ENCODE results near the gene CEP97. TPM values are rescaled to one million over a fixed set of nuclear protein-coding genes. Genes with fewer than 3 reads are reported as not detected.
"Not testable (repeated sequence)": the region's sequence is repeated elsewhere in the genome, so short reads cannot be mapped to it uniquely, and the experiment has no call there.

CEP97 gene
- total RNA-seq, 1 donor from 2014 or later = 69.6 TPM

DNA sequence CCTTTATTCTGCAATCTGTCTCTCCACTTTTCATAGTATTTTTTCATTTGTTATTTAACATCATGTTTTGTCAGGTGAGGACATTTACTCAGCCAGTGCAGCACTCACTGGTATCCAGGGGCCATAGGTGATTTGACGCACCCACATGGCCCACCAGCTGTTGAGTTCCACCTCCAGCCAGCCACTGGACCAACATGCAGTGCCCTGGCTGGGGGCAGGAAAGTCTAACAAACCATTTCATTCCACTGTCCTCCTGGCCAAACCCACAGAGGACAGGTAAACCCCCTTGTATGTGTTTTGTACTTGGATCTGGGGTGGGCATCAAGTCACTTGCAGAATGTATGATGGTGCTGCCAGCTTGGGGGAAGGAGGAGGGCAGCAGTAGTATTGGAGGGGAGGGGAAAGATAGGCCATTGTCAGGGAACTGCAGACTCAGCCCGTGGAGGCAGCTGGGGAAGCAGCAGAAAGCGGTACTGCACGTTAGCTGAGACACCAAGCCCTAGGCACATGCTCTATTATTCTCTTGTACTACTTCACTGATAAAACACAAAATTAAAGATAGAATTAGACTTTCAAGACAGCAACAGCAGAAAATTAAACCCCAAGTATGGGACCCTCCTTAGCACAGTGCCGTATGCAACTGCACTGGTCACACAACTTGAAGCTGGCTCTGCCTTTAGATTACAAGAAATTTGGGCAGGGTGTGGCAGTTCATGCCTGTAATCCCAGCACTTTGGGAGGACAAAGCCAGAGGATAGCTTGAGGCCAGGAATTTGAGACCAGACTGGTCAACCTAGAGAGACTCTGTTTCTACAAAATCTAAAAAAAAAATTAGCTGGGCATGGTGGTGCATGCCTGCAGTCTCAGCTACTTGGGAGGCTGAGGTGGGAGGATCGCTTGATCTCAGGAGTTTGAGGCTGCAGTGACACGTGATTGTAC is 22.4 kb upstream of the CEP97 start:
- no peak for DNase-seq

GRCh38 chr3:101702726-101703125 is 21.7 kb upstream of the CEP97 start:
- no peak for DNase-seq

DNA sequence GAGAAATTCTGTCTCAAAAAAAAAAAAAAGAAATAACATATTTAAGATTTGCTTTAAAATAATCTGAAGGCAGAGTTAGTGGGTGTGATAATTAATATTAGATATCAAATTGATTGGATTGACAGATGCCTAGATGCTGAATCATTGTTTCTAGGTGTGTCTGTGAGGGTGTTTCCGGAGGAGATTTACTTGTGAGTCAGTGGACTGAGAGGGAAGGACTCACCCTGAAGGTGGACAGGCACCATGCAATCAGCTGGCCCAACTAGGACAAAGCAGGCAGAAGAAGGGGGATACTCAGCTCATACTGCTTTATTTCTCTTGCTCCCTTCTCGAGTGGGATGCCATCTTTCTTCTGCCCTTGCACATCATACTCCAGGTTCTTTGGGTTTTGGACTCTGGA is 21.2 kb upstream of the CEP97 start:
- DNase-seq = no peak

- DNase-seq = not testable (repeated sequence)
Measured at GRCh38 chr3:101704639-101705038, 19.8 kb upstream of the CEP97 start.

DNA sequence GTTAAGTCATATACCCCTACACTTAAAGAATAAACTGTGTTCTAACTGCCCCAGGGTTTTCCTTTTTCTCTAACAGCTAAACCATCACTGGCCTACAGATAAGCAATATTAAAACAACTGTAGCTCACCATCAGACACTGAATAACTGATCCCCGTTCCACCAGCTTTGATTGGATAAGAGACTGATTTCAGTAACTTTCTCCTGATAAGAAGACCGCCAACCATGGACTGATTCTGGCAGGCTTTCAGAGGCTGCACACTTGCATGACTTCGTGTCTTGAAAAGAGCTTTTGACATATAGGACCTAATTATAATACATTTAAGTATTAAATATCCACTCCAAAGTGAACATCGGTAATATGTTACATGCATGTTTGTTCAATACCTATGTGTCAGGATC is 15.3 kb upstream of the CEP97 start:
- no peak for DNase-seq

GRCh38 chr3:101718455-101718854 is 6.0 kb upstream of the CEP97 start:
- DNase-seq = no peak

- no peak for DNase-seq
Measured at GRCh38 chr3:101719604-101720185, 4.7 kb upstream of the CEP97 start.

DNA sequence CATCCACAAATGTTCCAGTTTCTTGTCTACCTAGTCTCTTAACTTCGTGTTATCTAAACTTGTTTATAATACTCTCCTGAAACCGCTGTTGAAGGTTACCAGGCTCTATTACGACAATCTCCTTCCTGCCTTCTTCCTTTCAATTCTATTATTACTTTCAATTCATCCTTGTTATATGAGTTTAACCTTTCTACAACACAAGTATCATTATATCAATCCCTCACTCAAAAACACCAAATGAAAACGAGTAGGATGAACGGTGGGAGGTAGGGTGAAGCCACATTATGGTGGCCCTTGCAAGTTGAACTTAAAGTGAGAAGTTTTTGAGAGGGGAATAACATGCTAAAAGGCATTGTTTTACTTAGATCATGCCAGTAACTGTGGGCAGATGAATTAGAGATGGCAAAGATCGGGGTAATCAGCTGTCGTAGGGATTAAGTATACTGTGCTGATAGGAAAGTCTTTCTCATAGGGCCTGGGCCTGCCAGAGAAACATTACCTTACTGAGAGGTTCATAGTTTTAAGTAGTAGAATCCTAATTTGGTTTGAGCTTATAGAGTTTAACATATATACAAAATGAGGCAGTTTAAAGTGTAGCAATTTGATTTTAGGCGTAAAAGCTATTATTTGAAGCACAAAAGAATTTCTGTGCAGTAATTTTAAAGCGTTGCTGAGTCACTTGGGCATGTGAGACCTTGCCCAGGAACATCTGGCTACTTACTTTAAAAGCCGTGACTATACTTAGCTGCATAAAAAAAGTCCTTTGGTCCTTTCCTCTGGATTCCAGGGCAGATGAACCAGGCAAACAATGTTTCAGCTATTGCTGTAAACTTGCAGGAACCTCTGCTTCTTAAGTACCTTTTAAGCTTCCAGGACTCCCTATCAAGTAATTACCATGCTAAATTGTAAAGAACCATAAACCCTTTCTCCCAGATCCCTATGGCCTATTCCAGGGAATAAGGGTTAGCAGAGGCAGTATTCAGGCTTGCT is 3.3 kb upstream of the CEP97 start:
- DNase-seq = no peak

- DNase-seq = no peak
Measured at GRCh38 chr3:101722394-101723173, 1.8 kb upstream of the CEP97 start.

GRCh38 chr3:101725194-101725889 is 928 bp downstream of the CEP97 start:
- DNase-seq = no peak

DNA sequence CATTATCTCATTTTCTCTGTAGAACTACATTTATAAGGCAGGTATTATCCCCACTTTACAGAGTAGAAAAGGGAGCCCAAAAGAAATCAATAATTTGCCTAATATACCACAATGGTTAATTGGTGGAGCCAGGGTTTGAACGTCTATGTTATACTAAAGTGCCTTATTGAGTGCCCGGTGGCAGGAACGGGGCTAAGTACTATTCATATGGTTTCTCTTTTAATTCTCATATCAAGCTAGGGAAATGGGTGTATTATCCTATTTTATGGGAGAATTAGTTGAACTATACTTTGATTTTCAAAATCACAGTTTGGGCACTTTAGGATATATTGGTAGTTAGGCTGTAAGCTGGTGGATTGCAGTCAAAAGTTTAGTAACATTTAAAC is 1.5 kb downstream of the CEP97 start:
- DNase-seq = no peak

DNA sequence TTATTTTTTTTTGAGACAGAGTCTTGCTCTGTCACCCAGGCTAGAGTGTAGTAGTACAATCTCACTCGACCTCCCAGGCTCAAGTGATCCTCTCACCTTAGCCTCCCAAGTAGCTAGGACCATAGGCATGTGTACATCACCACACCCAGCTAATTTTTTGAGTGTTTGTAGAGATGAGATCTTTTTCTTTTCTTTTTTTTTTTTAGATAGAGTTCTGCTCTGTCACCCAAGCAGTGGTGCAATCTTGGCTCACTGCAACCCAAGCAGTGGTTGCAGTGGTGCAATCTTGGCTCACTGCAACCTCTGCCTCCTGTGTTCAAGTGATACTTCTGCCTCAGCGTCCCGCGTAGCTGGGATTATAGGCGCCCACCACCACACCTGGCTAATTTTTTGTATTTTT is 5.2 kb downstream of the CEP97 start:
- no peak for DNase-seq

DNA sequence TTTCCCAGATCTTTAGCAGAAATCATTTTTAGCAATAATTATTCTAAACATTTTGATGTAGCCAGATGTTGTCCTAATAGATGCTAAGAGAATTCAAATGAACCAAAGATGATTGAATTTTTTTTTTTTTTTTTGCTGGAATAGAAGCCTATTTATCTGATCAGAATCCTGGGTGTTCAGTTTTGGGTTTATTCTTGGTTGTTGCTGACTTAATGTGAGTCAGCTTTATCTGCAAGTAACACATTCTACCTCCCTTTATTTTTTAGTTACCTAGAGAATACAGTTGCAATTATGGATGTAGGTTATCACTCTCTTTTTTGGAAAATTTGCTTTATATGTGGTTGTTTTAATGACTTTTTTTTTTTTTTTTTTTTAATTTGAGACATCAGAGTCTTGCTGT is 6.4 kb downstream of the CEP97 start:
- no peak for DNase-seq

DNA sequence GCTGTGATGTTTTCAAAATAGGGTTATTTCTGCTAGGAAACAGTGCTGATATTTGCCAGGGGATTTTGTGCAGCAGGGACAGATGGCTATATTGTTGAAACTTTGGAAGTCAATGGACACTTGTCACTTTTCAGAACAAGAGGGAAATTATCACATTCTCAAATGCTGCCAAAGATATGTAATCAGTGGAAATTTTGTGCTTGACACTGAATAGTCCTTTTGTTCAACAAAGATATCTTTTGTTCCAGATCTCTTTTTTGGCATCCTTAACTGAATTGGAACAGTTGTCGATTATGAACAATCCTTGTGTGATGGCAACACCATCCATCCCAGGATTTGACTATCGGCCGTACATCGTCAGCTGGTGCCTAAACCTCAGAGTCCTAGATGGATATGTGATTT is 7.8 kb downstream of the CEP97 start:
- no peak for DNase-seq

GRCh38 chr3:101735833-101736232 is 11.4 kb downstream of the CEP97 start:
- DNase-seq = no peak

DNA sequence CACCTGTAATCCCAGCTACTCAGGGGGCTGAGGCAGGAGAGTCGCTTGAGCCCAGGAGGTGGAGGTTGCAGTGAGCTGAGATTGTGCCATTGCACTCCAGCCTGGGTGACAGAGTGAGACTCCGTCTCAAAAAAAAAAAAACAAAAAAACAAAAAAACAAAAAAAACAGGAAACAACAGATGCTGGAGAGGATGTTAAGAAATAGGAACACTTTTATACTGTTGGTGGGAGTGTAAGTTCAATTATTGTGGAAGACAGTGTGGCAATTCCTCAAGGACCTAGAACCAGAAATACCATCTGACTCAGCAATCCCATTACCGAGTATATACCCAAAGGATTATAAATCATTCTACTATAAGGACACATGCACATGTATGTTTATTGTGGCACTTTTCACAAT is 17.5 kb downstream of the CEP97 start:
- not testable (repeated sequence) for DNase-seq

- no peak for DNase-seq
Measured at GRCh38 chr3:101744811-101745210, 20.4 kb downstream of the CEP97 start.

DNA sequence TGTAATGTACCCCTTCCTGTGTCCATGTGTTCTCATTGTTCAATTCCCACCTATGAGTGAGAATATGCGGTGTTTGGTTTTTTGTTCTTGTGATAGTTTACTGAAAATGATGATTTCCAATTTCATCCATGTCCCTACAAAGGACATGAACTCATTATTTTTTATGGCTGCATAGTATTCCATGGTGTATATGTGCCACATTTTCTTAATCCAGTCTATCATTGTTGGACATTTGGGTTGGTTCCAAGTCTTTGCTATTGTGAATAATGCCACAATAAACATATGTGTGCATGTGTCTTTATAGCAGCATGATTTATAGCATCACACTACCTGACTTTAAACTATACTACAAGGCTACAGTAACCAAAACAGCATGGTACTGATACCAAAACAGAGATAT is 21.5 kb downstream of the CEP97 start:
- not testable (repeated sequence) for DNase-seq

DNA sequence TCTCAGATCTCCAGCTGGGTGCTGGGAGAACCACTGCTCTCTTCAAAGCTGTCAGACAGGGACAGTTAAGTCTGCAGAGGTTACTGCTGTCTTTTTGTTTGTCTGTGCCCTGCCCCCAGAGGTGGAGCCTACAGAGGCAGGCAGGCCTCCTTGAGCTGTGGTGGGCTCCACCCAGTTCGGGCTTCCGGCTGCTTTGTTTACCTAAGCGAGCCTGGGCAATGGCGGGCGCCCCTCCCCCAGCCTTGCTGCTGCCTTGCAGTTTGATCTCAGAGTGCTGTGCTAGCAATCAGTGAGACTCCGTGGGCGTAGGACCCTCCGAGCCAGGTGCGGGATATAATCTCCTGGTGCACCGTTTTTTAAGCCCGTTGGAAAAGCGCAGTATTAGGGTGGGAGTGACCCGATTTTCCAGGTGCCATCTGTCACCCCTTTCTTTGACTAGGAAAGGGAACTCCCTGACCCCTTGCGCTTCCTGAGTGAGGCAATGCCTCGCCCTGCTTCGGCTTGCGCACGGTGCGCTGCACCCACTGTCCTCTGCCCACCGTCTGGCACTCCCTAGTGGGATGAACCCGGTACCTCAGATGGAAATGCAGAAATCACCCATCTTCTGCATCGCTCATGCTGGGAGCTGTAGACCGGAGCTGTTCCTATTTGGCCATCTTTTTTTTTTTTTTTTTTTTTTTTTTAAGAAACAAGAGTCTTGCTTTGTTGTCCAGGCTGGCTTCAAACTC is 29.1 kb downstream of the CEP97 start:
- not testable (repeated sequence) for DNase-seq

DNA sequence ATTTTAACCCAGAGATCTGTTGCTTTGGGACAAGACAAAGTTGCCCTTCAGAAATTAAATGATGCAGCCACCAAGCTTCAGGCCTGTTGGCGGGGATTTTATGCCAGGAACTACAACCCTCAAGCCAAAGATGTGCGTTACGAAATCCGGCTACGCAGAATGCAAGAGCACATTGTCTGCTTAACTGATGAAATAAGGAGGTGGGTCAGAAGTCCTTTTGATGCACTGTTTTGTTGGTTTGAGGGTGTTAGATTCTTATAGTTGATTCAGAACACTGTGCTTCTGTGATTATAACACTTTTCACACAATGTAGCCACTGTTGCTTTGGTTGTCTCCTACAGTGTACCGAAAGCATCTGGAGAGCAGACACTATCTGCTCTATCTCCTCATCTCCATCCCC is 33.8 kb downstream of the CEP97 start:
- DNase-seq = no peak

Measured in occipital lobe (tissue), 2 donors.